ENCODE measurements around the gene C3. TPM values are rescaled to one million over a fixed set of nuclear protein-coding genes. Genes with fewer than 3 reads are reported as not detected.

C3 gene
- total RNA-seq, 1 experiment from 2014 or later: 658 TPM

GRCh38 chr19:6731822-6732221 is 11.4 kb upstream of the C3 start:
- no TSS peak for BruUV-seq (replicated peaks)
- no peak for TF ChIP-seq CTCF (IDR thresholded peaks at IDR 0.05; ENCODE audit: unreplicated experiment)
- Mint-ChIP-seq H3K27ac (ENCODE audit: unreplicated experiment) (no peak overlapping the region), H3K36me3 (ENCODE audit: insufficient read depth, unreplicated experiment) (peaks cover 34% of the 10 kb centered on the region), H3K9me3 (ENCODE audit: low read depth, unreplicated experiment) (no peaks in the 10 kb centered on the region), H3K27me3 (ENCODE audit: unreplicated experiment) (no peaks in the 10 kb centered on the region), H3K4me1 (ENCODE audit: low read depth, unreplicated experiment) (peaks cover 13% of the 10 kb centered on the region), H3K4me3 (ENCODE audit: low read depth, unreplicated experiment) (no peak overlapping the region)
- CTCF ChIA-PET: no interaction called here
- intact Hi-C loops (cut with micrococcal nuclease; ENCODE audit: unreplicated experiment): loop anchor here (10.0 kb wide), 2 partner anchors 73 to 217 kb away; no protein-coding TSS in a partner anchor
- DNase-seq: no peak

- no peaks in the 10 kb centered on the region for H3K9me3 Mint-ChIP-seq (ENCODE audit: low read depth, unreplicated experiment)
- DNase-seq: no peak
- H3K36me3 Mint-ChIP-seq (ENCODE audit: insufficient read depth, unreplicated experiment): peaks cover 27% of the 10 kb centered on the region
- intact Hi-C loops (cut with micrococcal nuclease; ENCODE audit: unreplicated experiment): loop anchor here (10.0 kb wide), 2 partner anchors 74 to 216 kb away; no protein-coding TSS in a partner anchor
- H3K27me3 Mint-ChIP-seq (ENCODE audit: unreplicated experiment): no peaks in the 10 kb centered on the region
- CTCF ChIA-PET: no interaction called here
- H3K4me1 Mint-ChIP-seq (ENCODE audit: low read depth, unreplicated experiment): peaks cover 11% of the 10 kb centered on the region
- no peak overlapping the region for H3K27ac Mint-ChIP-seq (ENCODE audit: unreplicated experiment)
- no TSS peak for BruUV-seq (replicated peaks)
- no peak overlapping the region for H3K4me3 Mint-ChIP-seq (ENCODE audit: low read depth, unreplicated experiment)
- no peak for TF ChIP-seq CTCF (IDR thresholded peaks at IDR 0.05; ENCODE audit: unreplicated experiment)
Measured at GRCh38 chr19:6730941-6731670, 10.7 kb upstream of the C3 start.

- Mint-ChIP-seq H3K36me3 (ENCODE audit: insufficient read depth, unreplicated experiment) (peaks cover 21% of the 10 kb centered on the region), H3K4me3 (ENCODE audit: low read depth, unreplicated experiment) (no peak overlapping the region), H3K27ac (ENCODE audit: unreplicated experiment) (no peak overlapping the region), H3K9me3 (ENCODE audit: low read depth, unreplicated experiment) (no peaks in the 10 kb centered on the region), H3K27me3 (ENCODE audit: unreplicated experiment) (no peaks in the 10 kb centered on the region), H3K4me1 (ENCODE audit: low read depth, unreplicated experiment) (peaks cover 13% of the 10 kb centered on the region)
- DNase-seq: no peak
- intact Hi-C loops (cut with micrococcal nuclease; ENCODE audit: unreplicated experiment): loop anchor here (10.0 kb wide), 2 partner anchors 75 to 215 kb away; no protein-coding TSS in a partner anchor
- CTCF ChIA-PET: no interaction called here
- BruUV-seq (replicated peaks): no TSS peak
- no peak for TF ChIP-seq CTCF (IDR thresholded peaks at IDR 0.05; ENCODE audit: unreplicated experiment)
Measured at GRCh38 chr19:6730153-6730804, 9.8 kb upstream of the C3 start.

- TF ChIP-seq CTCF (IDR thresholded peaks at IDR 0.05; ENCODE audit: unreplicated experiment): no peak
- H3K27ac Mint-ChIP-seq (ENCODE audit: unreplicated experiment): no peak overlapping the region
- H3K27me3 Mint-ChIP-seq (ENCODE audit: unreplicated experiment): no peaks in the 10 kb centered on the region
- peaks cover 19% of the 10 kb centered on the region for H3K4me1 Mint-ChIP-seq (ENCODE audit: low read depth, unreplicated experiment)
- intact Hi-C loops (cut with micrococcal nuclease; ENCODE audit: unreplicated experiment): loop anchor here (10.0 kb wide), 2 partner anchors 75 to 215 kb away; no protein-coding TSS in a partner anchor
- no peak for DNase-seq
- no peak overlapping the region for H3K4me3 Mint-ChIP-seq (ENCODE audit: low read depth, unreplicated experiment)
- CTCF ChIA-PET: no interaction called here
- no TSS peak for BruUV-seq (replicated peaks)
- H3K36me3 Mint-ChIP-seq (ENCODE audit: insufficient read depth, unreplicated experiment): peaks cover 25% of the 10 kb centered on the region
- no peaks in the 10 kb centered on the region for H3K9me3 Mint-ChIP-seq (ENCODE audit: low read depth, unreplicated experiment)
Measured at GRCh38 chr19:6729573-6730152, 9.2 kb upstream of the C3 start.
